Activated naive CD4-positive, alpha-beta T cell treated with anti-CD3 and anti-CD28 coated beads, Interleukin-2, amount 50 U/mL, for 24 hours (primary cell): Measurements from ENCODE around the gene DNAJB4.

Experiments used
- H3K27ac Mint-ChIP-seq: one replicate; pipeline ENCODE4 v1.8.0; 2021; ENCODE audit warnings: mild to moderate bottlenecking, mixed read lengths
- H3K27me3 Mint-ChIP-seq: one replicate; pipeline ENCODE4 v1.8.0; 2021; ENCODE audit warnings: mixed read lengths
- H3K36me3 Mint-ChIP-seq: one replicate; pipeline ENCODE4 v1.8.0; 2021; ENCODE audit warnings: mixed read lengths
- H3K4me1 Mint-ChIP-seq: one replicate; pipeline ENCODE4 v1.8.0; 2021; ENCODE audit warnings: mixed read lengths
- H3K4me3 Mint-ChIP-seq: one replicate; pipeline ENCODE4 v1.8.0; 2021; ENCODE audit warnings: mild to moderate bottlenecking, mixed read lengths
- H3K9me3 Mint-ChIP-seq: one replicate; pipeline ENCODE4 v1.8.0; 2021; ENCODE audit warnings: mixed read lengths

DNAJB4 gene

GRCh38 chr1:78004719-78005447 is at the start of gene DNAJB4:
TSS of gene DNAJB4 (plus strand) at chr1:78004939. CDS start at chr1:78005111, 172 bp downstream.
- Mint-ChIP-seq H3K4me1 (peaks cover 52% of the 10 kb centered on the region), H3K27ac (peak within 1 kb of the TSS; percentile 100), H3K9me3 (no peaks in the 10 kb centered on the region), H3K4me3 (peak within 1 kb of the TSS; percentile 94), H3K36me3 (no peaks in the 10 kb centered on the region), H3K27me3 (no peaks in the 10 kb centered on the region)

GRCh38 chr1:77955709-77956108 is 49.0 kb upstream of the DNAJB4 start:
- Mint-ChIP-seq H3K27ac (no peak overlapping the region), H3K4me1 (peaks cover 28% of the 10 kb centered on the region), H3K9me3 (no peaks in the 10 kb centered on the region), H3K36me3 (peaks cover 29% of the 10 kb centered on the region), H3K4me3 (no peak overlapping the region), H3K27me3 (no peaks in the 10 kb centered on the region)

GRCh38 chr1:77956464-77956863 is 48.3 kb upstream of the DNAJB4 start:
- H3K36me3 Mint-ChIP-seq: peaks cover 30% of the 10 kb centered on the region
- no peak overlapping the region for H3K4me3 Mint-ChIP-seq
- peaks cover 28% of the 10 kb centered on the region for H3K4me1 Mint-ChIP-seq
- H3K27ac Mint-ChIP-seq: no peak overlapping the region
- no peaks in the 10 kb centered on the region for H3K9me3 Mint-ChIP-seq
- no peaks in the 10 kb centered on the region for H3K27me3 Mint-ChIP-seq

GRCh38 chr1:77958391-77958790 is 46.3 kb upstream of the DNAJB4 start:
- Mint-ChIP-seq H3K9me3 (no peaks in the 10 kb centered on the region), H3K27me3 (no peaks in the 10 kb centered on the region), H3K4me3 (no peak overlapping the region), H3K36me3 (peaks cover 35% of the 10 kb centered on the region), H3K27ac (peak overlapping the region; percentile 81), H3K4me1 (peaks cover 32% of the 10 kb centered on the region)

- Mint-ChIP-seq H3K4me3 (no peak overlapping the region), H3K4me1 (peaks cover 32% of the 10 kb centered on the region), H3K27ac (peak overlapping the region; percentile 81)
Observed at GRCh38 chr1:77958850-77959249, 45.9 kb upstream of the DNAJB4 start.

GRCh38 chr1:77961392-77961791 is 43.3 kb upstream of the DNAJB4 start:
- no peaks in the 10 kb centered on the region for H3K9me3 Mint-ChIP-seq
- H3K4me3 Mint-ChIP-seq: no peak overlapping the region
- H3K27ac Mint-ChIP-seq: peak overlapping the region; percentile 70
- H3K36me3 Mint-ChIP-seq: peaks cover 43% of the 10 kb centered on the region
- no peaks in the 10 kb centered on the region for H3K27me3 Mint-ChIP-seq
- H3K4me1 Mint-ChIP-seq: peaks cover 38% of the 10 kb centered on the region

More at GRCh38 chr1:77958850-77959249, 45.9 kb upstream of the DNAJB4 start:
- Mint-ChIP-seq H3K36me3 (peaks cover 36% of the 10 kb centered on the region), H3K9me3 (no peaks in the 10 kb centered on the region), H3K27me3 (no peaks in the 10 kb centered on the region)

- Mint-ChIP-seq H3K27me3 (no peaks in the 10 kb centered on the region), H3K4me1 (peaks cover 63% of the 10 kb centered on the region), H3K27ac (peak overlapping the region; percentile 91), H3K4me3 (peak overlapping the region; percentile 52), H3K36me3 (peaks cover 44% of the 10 kb centered on the region), H3K9me3 (no peaks in the 10 kb centered on the region)
Observed at GRCh38 chr1:77966291-77966690, 38.4 kb upstream of the DNAJB4 start.

- Mint-ChIP-seq H3K9me3 (no peaks in the 10 kb centered on the region), H3K4me1 (peaks cover 74% of the 10 kb centered on the region), H3K27ac (no peak overlapping the region), H3K36me3 (peaks cover 41% of the 10 kb centered on the region), H3K4me3 (peak overlapping the region; percentile 15), H3K27me3 (no peaks in the 10 kb centered on the region)
Observed at GRCh38 chr1:77970192-77970591, 34.5 kb upstream of the DNAJB4 start.

- Mint-ChIP-seq H3K4me1 (peaks cover 76% of the 10 kb centered on the region), H3K9me3 (no peaks in the 10 kb centered on the region), H3K36me3 (peaks cover 41% of the 10 kb centered on the region), H3K27ac (peak overlapping the region; percentile 59), H3K4me3 (peak overlapping the region; percentile 73), H3K27me3 (no peaks in the 10 kb centered on the region)
Observed at GRCh38 chr1:77972080-77972479, 32.7 kb upstream of the DNAJB4 start.

- Mint-ChIP-seq H3K27me3 (no peaks in the 10 kb centered on the region), H3K4me3 (peak overlapping the region; percentile 91), H3K4me1 (peaks cover 52% of the 10 kb centered on the region), H3K9me3 (no peaks in the 10 kb centered on the region), H3K36me3 (peaks cover 24% of the 10 kb centered on the region), H3K27ac (peak overlapping the region; percentile 94)
Observed at GRCh38 chr1:77975386-77975785, 29.4 kb upstream of the DNAJB4 start.

GRCh38 chr1:77975907-77976306 is 28.8 kb upstream of the DNAJB4 start:
- peak overlapping the region; percentile 94 for H3K27ac Mint-ChIP-seq

GRCh38 chr1:77976433-77977076 is 28.2 kb upstream of the DNAJB4 start:
- Mint-ChIP-seq H3K4me1 (peaks cover 52% of the 10 kb centered on the region), H3K36me3 (peaks cover 22% of the 10 kb centered on the region)

More at GRCh38 chr1:77975907-77976306, 28.8 kb upstream of the DNAJB4 start:
- H3K27me3 Mint-ChIP-seq: no peaks in the 10 kb centered on the region
- H3K36me3 Mint-ChIP-seq: peaks cover 24% of the 10 kb centered on the region
- no peaks in the 10 kb centered on the region for H3K9me3 Mint-ChIP-seq
- H3K4me1 Mint-ChIP-seq: peaks cover 53% of the 10 kb centered on the region
- peak overlapping the region; percentile 91 for H3K4me3 Mint-ChIP-seq

GRCh38 chr1:77977989-77978292 is 26.8 kb upstream of the DNAJB4 start:
- Mint-ChIP-seq H3K9me3 (no peaks in the 10 kb centered on the region), H3K4me1 (peaks cover 45% of the 10 kb centered on the region), H3K27ac (no peak overlapping the region), H3K36me3 (peaks cover 19% of the 10 kb centered on the region), H3K4me3 (no peak overlapping the region), H3K27me3 (no peaks in the 10 kb centered on the region)

More at GRCh38 chr1:77976433-77977076, 28.2 kb upstream of the DNAJB4 start:
- H3K27me3 Mint-ChIP-seq: no peaks in the 10 kb centered on the region
- H3K9me3 Mint-ChIP-seq: no peaks in the 10 kb centered on the region
- no peak overlapping the region for H3K4me3 Mint-ChIP-seq
- H3K27ac Mint-ChIP-seq: peak overlapping the region; percentile 92

- H3K36me3 Mint-ChIP-seq: peaks cover 18% of the 10 kb centered on the region
- H3K27ac Mint-ChIP-seq: no peak overlapping the region
- no peak overlapping the region for H3K4me3 Mint-ChIP-seq
- no peaks in the 10 kb centered on the region for H3K27me3 Mint-ChIP-seq
- no peaks in the 10 kb centered on the region for H3K9me3 Mint-ChIP-seq
- peaks cover 43% of the 10 kb centered on the region for H3K4me1 Mint-ChIP-seq
Observed at GRCh38 chr1:77978293-77978968, 26.3 kb upstream of the DNAJB4 start.

GRCh38 chr1:77978969-77979876 is 25.5 kb upstream of the DNAJB4 start, which contains the start of gene FUBP1:
TSS of gene FUBP1 (minus strand) at chr1:77979072. CDS start at chr1:77979004, 68 bp downstream.
- H3K27ac Mint-ChIP-seq: no peak within 1 kb of the TSS
- no peaks in the 10 kb centered on the region for H3K27me3 Mint-ChIP-seq

More at GRCh38 chr1:77978969-77979876, 25.5 kb upstream of the DNAJB4 start, which contains the start of gene FUBP1:
- no peaks in the 10 kb centered on the region for H3K9me3 Mint-ChIP-seq
- H3K36me3 Mint-ChIP-seq: peaks cover 18% of the 10 kb centered on the region
- peaks cover 47% of the 10 kb centered on the region for H3K4me1 Mint-ChIP-seq
- no peak within 1 kb of the TSS for H3K4me3 Mint-ChIP-seq
